Measurements from ENCODE around the gene TTC28. TPM values are rescaled to one million over a fixed set of nuclear protein-coding genes. Genes with fewer than 3 reads are reported as not detected.

The TTC28 gene
- total RNA-seq, 1 experiment from 2014 or later, result 0.12 TPM

DNA sequence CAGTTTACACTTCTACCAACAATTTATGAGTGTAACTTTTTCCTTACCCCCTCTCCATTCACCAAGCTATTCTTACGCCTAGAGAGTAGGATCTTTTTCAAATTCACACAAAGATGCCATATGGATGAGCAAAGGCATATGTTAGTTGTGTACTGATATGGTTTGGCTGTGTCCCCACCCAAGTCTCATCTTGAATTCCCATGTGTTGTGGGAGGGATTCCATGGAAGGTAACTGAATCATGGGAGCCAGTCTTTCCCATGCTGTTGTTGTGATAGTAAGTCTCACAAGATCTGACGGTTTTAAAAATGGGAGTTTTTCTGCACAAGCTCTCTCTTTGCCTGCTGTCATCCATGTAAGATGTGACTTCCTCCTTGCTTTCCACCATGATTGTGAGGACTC is 40.3 kb downstream of the TTC28 start:
- Histone ChIP-seq H3K9me2 (ENCODE audit: insufficient read depth) (no peaks in the 10 kb centered on the region), H2AFZ (ENCODE audit: low read depth, low read length, poor library complexity, severe bottlenecking) (no peak overlapping the region), H3K4me1 (ENCODE audit: control insufficient read depth in 1 of 2, insufficient read depth in 2 of 2, low read length in 2 of 2) (no peaks in the 10 kb centered on the region), H3K27me3 (ENCODE audit: insufficient read depth, low read length) (no peaks in the 10 kb centered on the region), H3K4me2 (ENCODE audit: low read length) (no peak overlapping the region), H4K20me1 (ENCODE audit: insufficient read depth) (no peaks in the 10 kb centered on the region), H3K27ac (ENCODE audit: low read depth, low read length) (no peak overlapping the region), H3K9me3 (ENCODE audit: control insufficient read depth in 1 of 2, insufficient read depth in 1 of 2, low read depth in 1 of 2, low read length in 2 of 2) (no peaks in the 10 kb centered on the region), H3K9ac (ENCODE audit: low read length) (no peak overlapping the region), H3K36me3 (ENCODE audit: control insufficient read depth in 1 of 2, insufficient read depth in 2 of 2, low read length in 2 of 2) (no peaks in the 10 kb centered on the region), H3K4me3 (replicated peaks in 1 of 2; ENCODE audit: low read depth in 1 of 2, low read length in 2 of 2) (no peak overlapping the region), H3K79me2 (ENCODE audit: insufficient read depth, low read length) (no peaks in the 10 kb centered on the region)
- intact Hi-C loops (cut with micrococcal nuclease), result no loop called here
- TF ChIP-seq EZH2 (IDR thresholded peaks at IDR 0.05) (no peak), SP1 (IDR thresholded peaks at IDR 0.05; ENCODE audit: low read depth) (no peak), SRF (IDR thresholded peaks at IDR 0.05; ENCODE audit: low read depth) (no peak), CBX3 (IDR thresholded peaks at IDR 0.05; ENCODE audit: low read depth) (no peak), YY1 (IDR thresholded peaks at IDR 0.05; ENCODE audit: extremely low read depth, insufficient replicate concordance, low read depth, low read length) (no peak), ZNF274 (IDR thresholded peaks at IDR 0.05; ENCODE audit: low read depth, low read length) (no peak), POLR2A (IDR thresholded peaks at IDR 0.05; ENCODE audit: borderline replicate concordance, extremely low read depth, insufficient read depth, insufficient read length) (no peak), RAD21 (IDR thresholded peaks at IDR 0.05; ENCODE audit: low read depth) (no peak), EGR1 (IDR thresholded peaks at IDR 0.05; ENCODE audit: low read depth) (no peak)
- TF ChIP-seq, protein P1, sequence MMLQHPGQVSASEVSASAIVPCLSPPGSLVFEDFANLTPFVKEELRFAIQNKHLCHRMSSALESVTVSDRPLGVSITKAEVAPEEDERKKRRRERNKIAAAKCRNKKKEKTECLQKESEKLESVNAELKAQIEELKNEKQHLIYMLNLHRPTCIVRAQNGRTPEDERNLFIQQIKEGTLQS (IDR thresholded peaks at IDR 0.05), result no peak
- ChIA-PET RAD21 (ENCODE audit: low non-redundant PET in 1 of 2, low total read pairs in 2 of 2, uncharacterized antibody in 2 of 2, unreplicated experiment in 2 of 2) (no interaction called here), CTCF (no interaction called here), POLR2A (no interaction called here)
- no TSS peak for BruUV-seq (replicated peaks)
- ATAC-seq, result no peak
- DNase-seq (ENCODE audit: low read depth, low spot score), result no peak

DNA sequence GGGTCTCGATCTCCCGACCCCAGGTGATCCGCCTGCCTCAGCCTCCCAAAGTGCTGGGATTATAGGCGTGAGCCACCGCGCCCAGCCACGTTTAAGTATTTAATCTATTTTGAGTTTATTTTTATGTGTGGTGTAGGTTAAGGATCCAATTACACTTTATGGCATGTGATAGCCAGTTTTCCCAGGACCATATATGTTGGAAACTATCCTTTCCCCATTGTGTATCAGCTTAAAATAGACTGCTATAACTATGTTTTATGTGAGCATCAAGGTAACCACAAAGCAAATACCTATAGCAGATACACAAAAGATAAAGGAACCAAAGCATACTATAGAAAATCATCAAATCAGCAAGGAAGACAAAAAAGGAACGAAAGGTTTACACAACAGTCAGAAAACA is 42.4 kb downstream of the TTC28 start:
- CTCF ChIA-PET, result no interaction called here
- RAD21 ChIA-PET (ENCODE audit: low non-redundant PET in 1 of 2, low total read pairs in 2 of 2, uncharacterized antibody in 2 of 2, unreplicated experiment in 2 of 2), result no interaction called here
- no peaks in the 10 kb centered on the region for H3K27me3 ChIP-seq (ENCODE audit: insufficient read depth, low read length)
- H3K79me2 ChIP-seq (ENCODE audit: insufficient read depth, low read length), result no peaks in the 10 kb centered on the region
- no peak overlapping the region for H3K9ac ChIP-seq (ENCODE audit: low read length)
- H3K27ac ChIP-seq (ENCODE audit: low read depth, low read length), result no peak overlapping the region
- no peak overlapping the region for H3K4me2 ChIP-seq (ENCODE audit: low read length)
- intact Hi-C loops (cut with micrococcal nuclease), result no loop called here
- no peaks in the 10 kb centered on the region for H3K4me1 ChIP-seq (ENCODE audit: control insufficient read depth in 1 of 2, insufficient read depth in 2 of 2, low read length in 2 of 2)
- H2AFZ ChIP-seq (ENCODE audit: low read depth, low read length, poor library complexity, severe bottlenecking), result no peak overlapping the region
- BruUV-seq (replicated peaks), result no TSS peak
- H3K36me3 ChIP-seq (ENCODE audit: control insufficient read depth in 1 of 2, insufficient read depth in 2 of 2, low read length in 2 of 2), result no peaks in the 10 kb centered on the region
- H3K9me2 ChIP-seq (ENCODE audit: insufficient read depth), result no peaks in the 10 kb centered on the region
- ATAC-seq, result no peak
- POLR2A ChIA-PET, result no interaction called here
- DNase-seq (ENCODE audit: low read depth, low spot score), result no peak
- no peak overlapping the region for H3K4me3 ChIP-seq (replicated peaks in 1 of 2; ENCODE audit: low read depth in 1 of 2, low read length in 2 of 2)
- no peaks in the 10 kb centered on the region for H4K20me1 ChIP-seq (ENCODE audit: insufficient read depth)
- H3K9me3 ChIP-seq (ENCODE audit: control insufficient read depth in 1 of 2, insufficient read depth in 1 of 2, low read depth in 1 of 2, low read length in 2 of 2), result no peaks in the 10 kb centered on the region
- TF ChIP-seq SP1 (IDR thresholded peaks at IDR 0.05; ENCODE audit: low read depth) (no peak), JUND (IDR thresholded peaks at IDR 0.05) (no peak), ZNF274 (IDR thresholded peaks at IDR 0.05; ENCODE audit: low read depth, low read length) (no peak), FOSL1 (IDR thresholded peaks at IDR 0.05; ENCODE audit: low read depth) (no peak), EZH2phosphoT487 (IDR thresholded peaks at IDR 0.05; ENCODE audit: borderline replicate concordance) (no peak), SIN3A (IDR thresholded peaks at IDR 0.05; ENCODE audit: low read depth) (no peak), SRF (IDR thresholded peaks at IDR 0.05; ENCODE audit: low read depth) (no peak), RAD21 (IDR thresholded peaks at IDR 0.05; ENCODE audit: low read depth) (no peak), TCF7L2 (IDR thresholded peaks at IDR 0.05; ENCODE audit: borderline replicate concordance, extremely low read depth, insufficient read depth, insufficient read length) (no peak), EGR1 (IDR thresholded peaks at IDR 0.05; ENCODE audit: low read depth) (no peak), EZH2 (IDR thresholded peaks at IDR 0.05) (no peak)
- TF ChIP-seq, protein P2, sequence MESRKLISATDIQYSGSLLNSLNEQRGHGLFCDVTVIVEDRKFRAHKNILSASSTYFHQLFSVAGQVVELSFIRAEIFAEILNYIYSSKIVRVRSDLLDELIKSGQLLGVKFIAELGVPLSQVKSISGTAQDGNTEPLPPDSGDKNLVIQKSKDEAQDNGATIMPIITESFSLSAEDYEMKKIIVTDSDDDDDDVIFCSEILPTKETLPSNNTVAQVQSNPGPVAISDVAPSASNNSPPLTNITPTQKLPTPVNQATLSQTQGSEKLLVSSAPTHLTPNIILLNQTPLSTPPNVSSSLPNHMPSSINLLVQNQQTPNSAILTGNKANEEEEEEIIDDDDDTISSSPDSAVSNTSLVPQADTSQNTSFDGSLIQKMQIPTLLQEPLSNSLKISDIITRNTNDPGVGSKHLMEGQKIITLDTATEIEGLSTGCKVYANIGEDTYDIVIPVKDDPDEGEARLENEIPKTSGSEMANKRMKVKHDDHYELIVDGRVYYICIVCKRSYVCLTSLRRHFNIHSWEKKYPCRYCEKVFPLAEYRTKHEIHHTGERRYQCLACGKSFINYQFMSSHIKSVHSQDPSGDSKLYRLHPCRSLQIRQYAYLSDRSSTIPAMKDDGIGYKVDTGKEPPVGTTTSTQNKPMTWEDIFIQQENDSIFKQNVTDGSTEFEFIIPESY (IDR thresholded peaks at IDR 0.05; ENCODE audit: extremely low read depth, insufficient replicate concordance, low read length), result no peak
- TF ChIP-seq, protein P3, sequence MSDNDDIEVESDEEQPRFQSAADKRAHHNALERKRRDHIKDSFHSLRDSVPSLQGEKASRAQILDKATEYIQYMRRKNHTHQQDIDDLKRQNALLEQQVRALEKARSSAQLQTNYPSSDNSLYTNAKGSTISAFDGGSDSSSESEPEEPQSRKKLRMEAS (IDR thresholded peaks at IDR 0.05), result no peak
- TF ChIP-seq, protein P1 (IDR thresholded peaks at IDR 0.05), result no peak
